HEK293 (cell line): ENCODE data around the gene USP5.

Source experiments
- CTCF ChIA-PET: fragments of 350-600 bp; formaldehyde crosslinking; extraction: SDS; loops from one replicate; lab custom pipeline; 2021; ENCODE audit warnings: antibody characterized with exemption; lab: Yijun Ruan, JAX
- POLR2A ChIA-PET: fragments of 300-600 bp; formaldehyde crosslinking; extraction: SDS; loops from one replicate; lab custom pipeline; 2020; ENCODE audit warnings: antibody characterized with exemption, inconsistent platforms; lab: Yijun Ruan, JAX
- H3K27ac ChIP-seq: fragments of 200-500 bp; sonication (Bioruptor generic); 2 replicates; pipeline ENCODE4 v1.5.1; 2014; ENCODE audit warnings: low read depth, low read length, control low read depth, inconsistent platforms; ENCODE audit errors: extremely low read depth
- H3K36me3 ChIP-seq, 2 experiments: fragments of 200-500 bp in 1 of 2; sonication (Bioruptor generic) in 1 of 2; 1 replicate in 1 of 2; 2 replicates in 1 of 2; pipeline ENCODE4 v1.5.1; 2014 to 2017; ENCODE audit warnings: inconsistent platforms in 2 of 2, low read length in 2 of 2; ENCODE audit not compliant: control insufficient read depth in 2 of 2, insufficient read depth in 1 of 2
- H3K4me1 ChIP-seq: fragments of 200-500 bp; sonication (Bioruptor generic); 2 replicates; pipeline ENCODE4 v1.5.1; 2014; ENCODE audit warnings: mild to moderate bottlenecking, low read length, inconsistent platforms; ENCODE audit not compliant: control insufficient read depth, insufficient read depth
- H3K4me3 ChIP-seq: 2 replicates; pipeline ENCODE4 v1.5.1; 2011; ENCODE audit warnings: low read depth, mild to moderate bottlenecking, control low read depth, low read length, moderate library complexity
- H3K9me3 ChIP-seq: fragments of 200-500 bp; sonication (Bioruptor generic); 2 replicates; pipeline ENCODE4 v1.5.1; 2014; ENCODE audit warnings: low read depth, low read length, inconsistent platforms; ENCODE audit not compliant: control insufficient read depth, insufficient read depth
- EGR2 ChIP-seq: fragments of 450-650 bp; formaldehyde crosslinking; IDR thresholded peaks from 2 replicates; pipeline ENCODE4 v1.5.1; 2016; ENCODE audit warnings: low read depth, missing biosample characterization, missing genetic modification characterization
- SALL2 ChIP-seq: fragments of 450-650 bp; formaldehyde crosslinking; IDR thresholded peaks from 2 replicates; pipeline ENCODE4 v1.5.0; 2017; ENCODE audit warnings: missing biosample characterization, mild to moderate bottlenecking, missing genetic modification characterization, borderline replicate concordance
- WT1 ChIP-seq: fragments of 450-650 bp; formaldehyde crosslinking; IDR thresholded peaks from 2 replicates; pipeline ENCODE4 v1.5.1; 2016; ENCODE audit warnings: missing biosample characterization, missing genetic modification characterization
- ZFHX2 ChIP-seq: fragments of 450-650 bp; formaldehyde crosslinking; conservative IDR thresholded peaks from 2 replicates; pipeline ENCODE4 v1.5.1; 2016; ENCODE audit warnings: missing biosample characterization, missing genetic modification characterization
- ZFP69B ChIP-seq: fragments of 450-650 bp; formaldehyde crosslinking; IDR thresholded peaks from 2 replicates; pipeline ENCODE4 v1.5.1; 2016; ENCODE audit warnings: missing biosample characterization, missing genetic modification characterization
- ZIC2 ChIP-seq: fragments of 450-650 bp; formaldehyde crosslinking; IDR thresholded peaks from 2 replicates; pipeline ENCODE4 v1.5.1; 2016; ENCODE audit warnings: missing biosample characterization, missing genetic modification characterization
- ZNF391 ChIP-seq: fragments of 450-650 bp; formaldehyde crosslinking; IDR thresholded peaks from 2 replicates; pipeline ENCODE4 v1.5.1; 2016; ENCODE audit warnings: low read depth, missing biosample characterization, missing genetic modification characterization, borderline replicate concordance
- ZNF596 ChIP-seq: fragments of 450-650 bp; IDR thresholded peaks from 2 replicates; pipeline ENCODE4 v1.5.0; 2018; ENCODE audit warnings: missing biosample characterization, mild to moderate bottlenecking, missing genetic modification characterization, moderate library complexity
- ZNF785 ChIP-seq: fragments of 450-650 bp; formaldehyde crosslinking; IDR thresholded peaks from 2 replicates; pipeline ENCODE4 v1.5.1; 2016; ENCODE audit warnings: missing biosample characterization, missing genetic modification characterization
- TF ChIP-seq, protein P1 (sequence below): fragments of 450-650 bp; formaldehyde crosslinking; IDR thresholded peaks from 2 replicates; pipeline ENCODE4 v1.5.1; 2016; ENCODE audit warnings: missing biosample characterization, missing genetic modification characterization
- TF ChIP-seq, protein P2 (sequence below): fragments of 450-650 bp; formaldehyde crosslinking; IDR thresholded peaks from 2 replicates; pipeline ENCODE4 v1.5.1; 2017; ENCODE audit warnings: missing biosample characterization, missing genetic modification characterization
- TF ChIP-seq, protein P3 (sequence below): fragments of 450-650 bp; formaldehyde crosslinking; IDR thresholded peaks from 2 replicates; pipeline ENCODE4 v1.5.1; 2016; ENCODE audit warnings: missing biosample characterization, missing genetic modification characterization

The USP5 gene

DNA sequence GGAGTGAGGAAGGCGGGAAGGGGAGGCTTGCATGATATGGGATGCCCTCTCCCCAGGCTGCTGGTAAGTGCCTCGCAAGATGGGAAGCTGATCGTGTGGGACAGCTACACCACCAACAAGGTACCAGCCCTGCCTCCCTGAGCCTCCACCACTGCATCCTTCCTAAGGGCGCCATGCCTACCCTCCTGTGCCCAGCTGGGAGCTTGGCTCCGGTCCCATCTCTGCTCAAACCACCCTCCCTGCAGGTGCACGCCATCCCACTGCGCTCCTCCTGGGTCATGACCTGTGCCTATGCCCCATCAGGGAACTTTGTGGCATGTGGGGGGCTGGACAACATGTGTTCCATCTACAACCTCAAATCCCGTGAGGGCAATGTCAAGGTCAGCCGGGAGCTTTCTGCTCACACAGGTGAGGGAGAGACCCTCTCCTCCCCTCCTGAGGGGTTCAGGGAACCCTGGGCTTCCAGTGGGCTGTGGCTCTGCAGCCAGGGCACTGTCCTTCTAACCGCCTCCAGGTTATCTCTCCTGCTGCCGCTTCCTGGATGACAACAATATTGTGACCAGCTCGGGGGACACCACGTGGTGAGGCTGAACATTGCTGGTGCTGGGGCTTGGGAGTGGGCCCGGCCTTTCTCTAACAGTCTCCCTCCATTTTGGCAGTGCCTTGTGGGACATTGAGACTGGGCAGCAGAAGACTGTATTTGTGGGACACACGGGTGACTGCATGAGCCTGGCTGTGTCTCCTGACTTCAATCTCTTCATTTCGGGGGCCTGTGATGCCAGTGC lies 8.6 kb upstream of the USP5 start:
- ChIA-PET POLR2A (interaction anchor here (0.5 to 6.5 kb wide), 7 partner anchors 8 to 89 kb away, joined by 3 to 62 read pairs (median 4); partner anchors contain the start of genes CDCA3, PTMS, SPSB2 and USP5), CTCF (interaction anchor here (0.6 to 8.1 kb wide), 5 partner anchors 8 to 122 kb away, joined by 3 to 75 read pairs (median 3); partner anchors contain the start of genes CDCA3 and USP5)

DNA sequence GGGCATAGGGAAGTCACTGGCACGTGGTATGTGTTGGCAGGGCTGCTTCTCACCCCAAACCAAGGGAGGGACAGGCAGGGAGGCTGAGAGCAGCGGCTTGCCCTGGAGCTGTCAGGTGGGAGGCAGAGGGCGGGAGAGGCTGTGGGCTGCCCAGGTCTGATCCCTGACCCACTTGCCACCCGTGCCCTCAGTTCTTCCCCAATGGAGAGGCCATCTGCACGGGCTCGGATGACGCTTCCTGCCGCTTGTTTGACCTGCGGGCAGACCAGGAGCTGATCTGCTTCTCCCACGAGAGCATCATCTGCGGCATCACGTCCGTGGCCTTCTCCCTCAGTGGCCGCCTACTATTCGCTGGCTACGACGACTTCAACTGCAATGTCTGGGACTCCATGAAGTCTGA lies 6.6 kb upstream of the USP5 start:
- Histone ChIP-seq H3K4me1 (peaks cover 3% of the 10 kb centered on the region; the same call in 1 of the 2 replicates), H3K27ac (no peak overlapping the region), H3K9me3 (no peaks in the 10 kb centered on the region), H3K4me3 (no peak overlapping the region), H3K36me3 (peaks cover 29 to 93% of the 10 kb centered on the region in 2 experiments)
- 0 out of 2 replicates have a peak, but pooled peaks have one; percentile 22 for TF ChIP-seq EGR2 (tag by site-specific recombination)
- TF ChIP-seq ZNF391 (tag by site-specific recombination), result no peak
- CTCF ChIA-PET, result interaction anchor here (8.1 kb wide), 1 partner anchor 12 kb away, joined by 75 read pairs; no protein-coding TSS in a partner anchor
- POLR2A ChIA-PET, result interaction anchor here (0.5 to 5.6 kb wide), 5 partner anchors 21 to 223 kb away, joined by 3 to 16 read pairs (median 4); partner anchors contain the start of gene SPSB2

More for the DNA sequence above, 8.6 kb upstream of the USP5 start:
- H3K9me3 ChIP-seq, result no peaks in the 10 kb centered on the region
- H3K4me3 ChIP-seq, result no peak overlapping the region
- peaks cover 20 to 92% of the 10 kb centered on the region in 2 experiments for H3K36me3 ChIP-seq
- H3K27ac ChIP-seq, result no peak overlapping the region
- H3K4me1 ChIP-seq, result no peaks in the 10 kb centered on the region
- TF ChIP-seq ZFP69B (peak; percentile 66; the same call in 1 of the 2 replicates), SALL2 (no peak), WT1 (0 out of 2 replicates have a peak, but pooled peaks have one; percentile 54), ZNF596 (no peak), ZNF785 (no peak)
- TF ChIP-seq, protein P1, sequence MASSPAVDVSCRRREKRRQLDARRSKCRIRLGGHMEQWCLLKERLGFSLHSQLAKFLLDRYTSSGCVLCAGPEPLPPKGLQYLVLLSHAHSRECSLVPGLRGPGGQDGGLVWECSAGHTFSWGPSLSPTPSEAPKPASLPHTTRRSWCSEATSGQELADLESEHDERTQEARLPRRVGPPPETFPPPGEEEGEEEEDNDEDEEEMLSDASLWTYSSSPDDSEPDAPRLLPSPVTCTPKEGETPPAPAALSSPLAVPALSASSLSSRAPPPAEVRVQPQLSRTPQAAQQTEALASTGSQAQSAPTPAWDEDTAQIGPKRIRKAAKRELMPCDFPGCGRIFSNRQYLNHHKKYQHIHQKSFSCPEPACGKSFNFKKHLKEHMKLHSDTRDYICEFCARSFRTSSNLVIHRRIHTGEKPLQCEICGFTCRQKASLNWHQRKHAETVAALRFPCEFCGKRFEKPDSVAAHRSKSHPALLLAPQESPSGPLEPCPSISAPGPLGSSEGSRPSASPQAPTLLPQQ (tag by site-specific recombination), result peak; percentile 84; the same call in 1 of the 2 replicates
- TF ChIP-seq, all 188 proteins: peak for 3

DNA sequence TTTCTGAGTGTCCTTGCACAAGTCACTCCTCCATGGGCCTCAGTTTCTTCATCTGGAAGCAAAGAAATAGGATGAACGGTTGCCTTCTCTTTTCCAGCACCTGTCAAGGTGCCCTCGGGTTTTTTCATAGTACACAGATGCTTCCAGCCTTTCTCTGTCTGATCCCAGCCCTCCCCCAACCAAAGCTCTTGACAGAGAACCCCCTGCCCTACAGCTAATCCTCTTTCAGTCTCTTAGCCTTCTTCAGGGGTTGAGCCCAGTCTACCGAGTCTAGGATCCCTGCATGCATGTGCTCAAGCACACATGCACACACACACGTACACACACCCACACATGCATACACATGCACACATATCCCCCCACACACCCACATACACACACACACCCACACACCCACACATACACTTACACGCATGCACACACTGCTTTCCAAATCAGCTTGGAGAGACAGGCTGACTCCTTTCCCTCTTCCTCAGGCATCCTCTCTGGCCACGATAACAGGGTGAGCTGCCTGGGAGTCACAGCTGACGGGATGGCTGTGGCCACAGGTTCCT lies 5.6 kb upstream of the USP5 start:
- no peak overlapping the region for H3K27ac ChIP-seq
- POLR2A ChIA-PET, result interaction anchor here (1.2 to 5.6 kb wide), 3 partner anchors 20 to 26 kb away, joined by 4 to 16 read pairs (median 6); partner anchors contain the start of gene SPSB2
- peak; percentile 98 for TF ChIP-seq ZFHX2 (tag by site-specific recombination)
- peak; percentile 98 for TF ChIP-seq EGR2 (tag by site-specific recombination)
- TF ChIP-seq, protein P2, sequence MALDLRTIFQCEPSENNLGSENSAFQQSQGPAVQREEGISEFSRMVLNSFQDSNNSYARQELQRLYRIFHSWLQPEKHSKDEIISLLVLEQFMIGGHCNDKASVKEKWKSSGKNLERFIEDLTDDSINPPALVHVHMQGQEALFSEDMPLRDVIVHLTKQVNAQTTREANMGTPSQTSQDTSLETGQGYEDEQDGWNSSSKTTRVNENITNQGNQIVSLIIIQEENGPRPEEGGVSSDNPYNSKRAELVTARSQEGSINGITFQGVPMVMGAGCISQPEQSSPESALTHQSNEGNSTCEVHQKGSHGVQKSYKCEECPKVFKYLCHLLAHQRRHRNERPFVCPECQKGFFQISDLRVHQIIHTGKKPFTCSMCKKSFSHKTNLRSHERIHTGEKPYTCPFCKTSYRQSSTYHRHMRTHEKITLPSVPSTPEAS (tag by site-specific recombination), result peak; percentile 89
- TF ChIP-seq, protein P3, sequence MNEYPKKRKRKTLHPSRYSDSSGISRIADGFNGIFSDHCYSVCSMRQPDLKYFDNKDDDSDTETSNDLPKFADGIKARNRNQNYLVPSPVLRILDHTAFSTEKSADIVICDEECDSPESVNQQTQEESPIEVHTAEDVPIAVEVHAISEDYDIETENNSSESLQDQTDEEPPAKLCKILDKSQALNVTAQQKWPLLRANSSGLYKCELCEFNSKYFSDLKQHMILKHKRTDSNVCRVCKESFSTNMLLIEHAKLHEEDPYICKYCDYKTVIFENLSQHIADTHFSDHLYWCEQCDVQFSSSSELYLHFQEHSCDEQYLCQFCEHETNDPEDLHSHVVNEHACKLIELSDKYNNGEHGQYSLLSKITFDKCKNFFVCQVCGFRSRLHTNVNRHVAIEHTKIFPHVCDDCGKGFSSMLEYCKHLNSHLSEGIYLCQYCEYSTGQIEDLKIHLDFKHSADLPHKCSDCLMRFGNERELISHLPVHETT (tag by site-specific recombination), result no peak
- no peak for TF ChIP-seq ZIC2
- H3K36me3 ChIP-seq, result peaks cover 29 to 90% of the 10 kb centered on the region in 2 experiments
- CTCF ChIA-PET, result interaction anchor here (8.1 kb wide), 1 partner anchor 13 kb away, joined by 75 read pairs; no protein-coding TSS in a partner anchor
- no peak overlapping the region for H3K4me3 ChIP-seq
- H3K9me3 ChIP-seq, result no peaks in the 10 kb centered on the region
- H3K4me1 ChIP-seq, result peaks cover 7% of the 10 kb centered on the region
